Measurements from ENCODE around the gene FAM110A. TPM values are rescaled to one million over a fixed set of nuclear protein-coding genes. Genes with fewer than 3 reads are reported as not detected.
"Not testable (repeated sequence)": the region's sequence is repeated elsewhere in the genome, so short reads cannot be mapped to it uniquely, and the experiment has no call there.

Gene FAM110A
- total RNA-seq, 2 donors from 2014 or later, result 12.0 to 25.7 TPM

DNA sequence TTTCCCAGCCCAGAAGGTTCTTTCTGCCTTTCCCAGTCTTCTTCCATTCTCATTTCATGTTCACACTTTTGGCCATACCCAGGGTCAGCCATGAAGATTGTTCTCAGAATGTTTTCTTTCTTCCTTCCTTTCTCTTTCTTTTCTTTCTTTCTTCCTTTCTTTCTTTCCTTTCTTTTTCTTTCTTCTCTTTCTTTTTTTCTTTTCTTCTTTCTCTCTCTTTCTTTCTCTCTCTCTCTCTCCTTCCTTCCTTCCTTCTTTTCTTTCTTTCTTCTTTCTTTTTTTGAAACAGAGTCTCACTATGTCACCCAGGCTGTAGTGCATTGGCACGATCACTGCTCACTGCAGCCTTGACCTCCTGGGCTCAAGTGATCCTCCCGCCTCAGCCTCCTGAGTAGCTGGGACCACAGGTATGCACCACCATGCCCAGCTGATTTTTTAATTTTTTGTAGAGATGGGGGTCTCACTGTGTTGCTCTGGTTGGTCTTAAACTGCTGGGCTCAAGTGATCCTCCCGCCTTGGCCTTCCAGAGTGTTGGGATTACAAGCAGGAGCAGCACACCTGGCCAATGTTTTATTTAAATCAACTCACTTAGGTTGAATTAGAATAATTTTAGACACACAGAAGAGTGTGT, 13.1 kb upstream of the FAM110A start:
- no peak for ATAC-seq
- Mint-ChIP-seq H3K9me3 (no peaks in the 10 kb centered on the region), H3K27ac (peak overlapping the region in 1 of 2 donors; percentile 10)

DNA sequence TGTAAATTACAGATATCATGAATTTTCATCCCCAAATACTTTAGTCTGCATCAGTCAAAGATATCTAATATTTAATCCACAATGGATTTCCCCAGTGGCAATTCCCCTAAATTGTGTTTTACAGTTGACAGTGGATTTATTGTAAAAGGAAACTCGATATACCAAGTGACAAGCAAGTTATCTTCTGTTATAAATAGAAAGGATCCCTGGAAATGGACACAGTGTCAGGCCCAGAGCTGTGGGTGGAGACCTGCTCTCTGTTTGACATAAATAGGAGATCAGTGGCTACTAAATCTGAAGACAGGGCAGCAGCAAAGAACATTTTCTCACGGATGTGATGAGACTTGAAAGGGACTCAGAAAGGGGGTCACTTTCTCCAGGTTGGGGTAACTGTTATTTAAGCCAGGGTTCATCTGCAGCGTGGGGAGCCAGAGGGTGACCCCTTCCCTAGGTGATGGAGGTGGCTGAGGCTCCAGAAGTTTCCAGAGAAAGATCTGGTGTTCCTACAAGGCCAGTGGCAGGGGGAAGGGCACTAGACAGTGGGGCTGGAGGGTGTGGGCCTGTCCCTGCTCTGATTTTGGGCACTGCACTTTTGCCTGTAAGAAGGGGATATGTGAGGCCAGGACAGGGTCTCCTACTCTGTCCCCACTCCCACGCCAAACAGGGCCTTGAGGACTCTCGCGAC, 12.3 kb upstream of the FAM110A start:
- no peak for DNase-seq (ENCODE audit: low spot score in 2 of 2)
- Mint-ChIP-seq H3K27ac (no peak overlapping the region), H3K9me3 (no peaks in the 10 kb centered on the region), H3K36me3 (no peaks in the 10 kb centered on the region)
- ATAC-seq, result no peak

More for the DNA sequence above, 13.1 kb upstream of the FAM110A start:
- H3K36me3 Mint-ChIP-seq, result no peaks in the 10 kb centered on the region
- DNase-seq (ENCODE audit: low spot score in 2 of 2), result no peak

DNA sequence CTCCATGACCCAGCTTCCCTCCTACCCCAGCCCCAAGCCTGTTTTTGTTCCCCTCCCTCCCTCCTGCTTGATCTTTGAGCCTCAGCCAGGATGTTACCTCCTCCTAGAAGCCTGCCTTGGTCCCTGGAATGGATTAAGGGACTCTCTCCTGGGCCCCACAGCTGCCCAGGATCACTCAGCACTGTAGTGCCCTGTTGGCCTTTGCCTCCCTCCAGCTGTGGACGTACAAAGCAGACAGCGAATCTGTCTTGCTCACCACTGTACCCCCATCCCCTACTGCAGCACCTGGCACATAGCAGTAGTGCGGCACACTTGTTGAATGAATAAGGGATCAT, 11.8 kb upstream of the FAM110A start:
- Mint-ChIP-seq H3K27ac (no peak overlapping the region), H3K36me3 (no peaks in the 10 kb centered on the region), H3K9me3 (no peaks in the 10 kb centered on the region)
- DNase-seq (ENCODE audit: low spot score in 2 of 2) (no peak), ATAC-seq (no peak)

DNA sequence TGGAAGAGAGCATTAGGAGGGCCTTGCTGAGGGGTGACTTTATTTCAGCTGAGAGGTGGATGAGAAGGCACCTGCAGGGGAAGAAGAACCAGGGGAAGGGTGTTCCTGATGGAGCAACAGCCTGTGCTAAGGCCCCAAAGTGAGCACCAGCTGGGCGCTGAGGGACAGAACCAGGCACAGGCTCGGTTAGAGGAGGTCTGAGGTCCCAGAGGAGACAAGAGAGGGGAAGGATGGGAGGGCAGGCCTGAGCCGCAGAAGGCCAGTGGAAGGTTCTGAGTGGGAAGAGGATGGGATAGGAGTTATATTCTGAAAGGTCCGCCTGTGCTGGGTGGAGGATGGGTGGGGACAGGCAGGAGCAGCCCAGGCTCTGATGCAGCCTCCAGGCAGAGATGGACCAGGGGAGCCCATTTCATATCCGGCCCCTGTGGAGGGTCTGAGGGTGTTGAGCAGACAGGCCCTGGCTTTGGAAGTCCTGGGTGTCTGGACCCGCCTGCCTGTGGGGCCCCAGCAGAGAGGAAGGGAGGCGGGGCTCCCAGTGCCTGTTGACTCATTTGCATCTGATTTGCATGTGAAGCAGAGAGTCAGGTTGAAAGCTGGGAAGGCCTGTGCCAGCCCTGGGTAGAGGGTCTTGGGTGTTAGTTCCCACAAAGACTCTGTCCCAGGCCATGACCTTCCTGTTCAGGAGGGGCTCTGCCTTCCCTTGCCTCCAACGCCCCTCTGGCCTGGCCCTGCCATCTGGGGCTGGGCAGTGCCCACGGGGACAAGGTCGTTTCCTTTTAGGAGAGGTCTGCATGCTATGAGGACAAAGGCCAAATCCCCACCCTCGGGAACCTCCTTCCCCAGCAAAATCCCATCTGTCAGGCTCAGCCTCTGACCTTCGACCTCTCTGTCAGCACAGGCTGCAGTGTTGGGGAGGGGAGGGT, 10.6 kb upstream of the FAM110A start:
- ATAC-seq, result no peak
- no peak overlapping the region for H3K27ac Mint-ChIP-seq
- H3K36me3 Mint-ChIP-seq, result no peaks in the 10 kb centered on the region
- H3K9me3 Mint-ChIP-seq, result no peaks in the 10 kb centered on the region
- no peak for DNase-seq (ENCODE audit: low spot score in 2 of 2)

DNA sequence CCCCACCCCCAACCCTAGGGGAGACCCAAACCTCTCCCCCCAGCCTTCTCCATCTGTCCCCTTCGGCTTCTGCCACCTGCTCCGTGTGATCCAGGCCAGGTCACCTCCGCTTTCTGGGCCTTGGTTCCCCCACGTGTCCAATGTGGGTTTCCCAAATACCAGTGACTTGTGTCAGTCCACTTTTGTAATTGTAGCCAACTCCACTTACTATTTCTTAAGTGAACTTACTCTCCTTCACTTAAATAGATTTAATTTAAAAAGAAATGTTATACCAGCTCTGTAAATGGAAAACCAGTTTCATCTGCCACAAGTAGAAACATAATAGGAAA, 10.0 kb upstream of the FAM110A start:
- DNase-seq (ENCODE audit: low spot score in 2 of 2), result no peak

DNA sequence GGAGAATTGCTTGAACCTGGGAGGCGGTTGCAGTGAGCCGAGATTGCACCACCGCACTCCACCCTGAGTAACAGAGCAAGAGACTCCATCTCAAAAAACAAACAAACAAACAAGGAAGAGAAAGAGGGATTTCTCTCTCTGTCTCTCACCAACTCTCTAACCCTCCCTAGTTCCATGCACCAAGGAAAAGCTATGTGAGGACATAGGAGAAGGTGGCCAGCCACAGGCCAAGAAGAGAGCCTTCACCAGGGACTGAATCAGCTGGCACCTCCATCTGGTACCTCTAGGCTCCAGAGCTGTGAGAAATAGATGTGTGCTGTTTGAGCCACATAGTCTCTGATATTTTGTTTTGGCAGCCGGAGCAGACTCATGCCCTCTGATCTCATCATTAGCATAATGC, 9.0 kb upstream of the FAM110A start:
- DNase-seq (ENCODE audit: low spot score in 2 of 2) (no peak), ATAC-seq (no peak)
- H3K27ac Mint-ChIP-seq, result no peak overlapping the region
- H3K9me3 Mint-ChIP-seq, result no peaks in the 10 kb centered on the region
- H3K36me3 Mint-ChIP-seq, result no peaks in the 10 kb centered on the region

More for the DNA sequence above, 10.0 kb upstream of the FAM110A start:
- Mint-ChIP-seq H3K9me3 (no peaks in the 10 kb centered on the region), H3K27ac (no peak overlapping the region), H3K36me3 (no peaks in the 10 kb centered on the region)
- ATAC-seq, result no peak

DNA sequence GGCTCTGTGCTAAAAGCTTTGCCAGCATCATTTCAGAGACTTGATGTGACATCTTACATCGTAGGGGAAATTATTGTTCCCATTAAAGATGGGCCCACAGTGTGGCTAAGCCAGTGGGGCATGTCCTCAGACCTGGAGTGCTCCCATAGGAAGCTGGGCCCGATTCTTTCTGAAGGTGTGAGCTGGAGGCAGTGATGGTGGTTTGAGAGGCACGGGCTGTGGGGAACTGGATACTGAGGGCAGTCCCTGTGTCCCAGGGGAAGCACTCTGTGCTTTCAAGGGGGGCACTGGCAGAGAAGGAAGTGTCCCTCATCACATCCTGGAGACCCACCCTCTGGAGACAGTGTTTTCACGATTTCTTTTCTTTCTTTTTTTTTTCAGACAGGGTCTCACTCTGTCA, 8.6 kb upstream of the FAM110A start:
- ATAC-seq, result no peak
- DNase-seq (ENCODE audit: low spot score in 2 of 2), result no peak
- no peaks in the 10 kb centered on the region for H3K36me3 Mint-ChIP-seq
- no peak overlapping the region for H3K27ac Mint-ChIP-seq
- no peaks in the 10 kb centered on the region for H3K9me3 Mint-ChIP-seq

DNA sequence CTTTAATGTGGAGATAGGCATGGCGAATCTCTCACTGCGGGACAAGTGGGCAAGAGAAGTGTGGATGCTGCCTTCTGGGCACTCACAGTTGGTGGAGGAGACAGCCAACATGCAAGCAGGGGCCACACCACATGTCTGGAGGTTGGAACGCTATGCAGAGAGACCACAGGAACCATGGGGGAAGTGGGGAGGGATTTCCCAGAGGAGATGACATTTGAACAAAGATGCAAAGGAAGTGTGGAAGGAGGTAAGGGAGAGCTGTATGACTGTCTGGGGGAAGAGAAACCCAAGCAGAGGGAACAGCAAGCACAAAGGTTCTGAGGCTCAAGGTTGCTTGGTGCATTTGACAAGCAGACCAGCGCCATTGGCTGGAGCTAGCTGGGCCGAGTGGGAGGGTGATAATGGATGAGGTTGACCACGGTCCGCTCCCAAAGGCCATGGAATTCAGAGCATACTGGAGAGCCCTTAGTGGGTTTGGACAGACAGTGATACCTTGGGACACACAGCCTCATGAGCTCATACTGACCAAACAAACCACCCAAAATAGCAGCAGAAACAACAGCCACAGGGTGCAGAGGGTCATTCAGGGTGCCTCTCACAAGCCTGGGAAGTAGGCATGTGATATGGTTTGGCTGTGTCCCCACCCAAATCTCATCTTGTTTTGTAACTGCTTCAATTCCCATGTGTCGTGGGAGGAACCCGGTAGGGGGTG, 7.6 kb upstream of the FAM110A start:
- H3K27ac Mint-ChIP-seq, result no peak overlapping the region
- DNase-seq (ENCODE audit: low spot score in 2 of 2) (no peak), ATAC-seq (peak in 1 of 2 donors; percentile 71)
- no peaks in the 10 kb centered on the region for H3K9me3 Mint-ChIP-seq
- H3K36me3 Mint-ChIP-seq, result no peaks in the 10 kb centered on the region

DNA sequence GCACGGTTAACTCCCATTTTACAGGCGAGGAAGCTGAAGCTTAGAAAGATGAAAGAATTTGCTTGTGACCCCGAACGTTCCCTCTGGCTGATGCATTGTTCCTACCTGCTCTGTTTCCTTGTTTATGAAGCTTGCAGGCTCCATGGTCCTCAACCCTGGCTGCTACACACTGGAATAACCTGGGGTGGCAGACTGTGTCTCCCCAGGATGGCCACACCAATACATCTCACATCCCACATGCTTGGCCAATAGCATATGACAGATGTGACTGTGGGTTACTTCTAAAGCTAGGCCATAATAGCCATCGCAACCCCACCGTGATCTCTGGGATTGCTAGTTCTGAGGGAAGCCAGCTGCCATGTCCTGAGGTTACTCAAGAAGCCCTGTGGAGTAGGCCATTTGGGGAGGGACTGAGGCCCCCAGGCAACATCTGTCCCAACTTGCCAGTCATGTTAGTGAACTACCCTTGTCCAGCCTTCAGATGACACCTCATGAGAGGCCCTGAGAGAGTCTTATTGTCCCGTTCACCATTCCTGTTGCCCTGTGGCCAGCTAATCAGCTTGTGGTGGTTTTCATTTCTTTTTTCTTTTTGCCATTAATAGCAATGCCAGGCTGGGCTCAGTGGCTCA, 6.7 kb upstream of the FAM110A start:
- no peak for ATAC-seq

DNA sequence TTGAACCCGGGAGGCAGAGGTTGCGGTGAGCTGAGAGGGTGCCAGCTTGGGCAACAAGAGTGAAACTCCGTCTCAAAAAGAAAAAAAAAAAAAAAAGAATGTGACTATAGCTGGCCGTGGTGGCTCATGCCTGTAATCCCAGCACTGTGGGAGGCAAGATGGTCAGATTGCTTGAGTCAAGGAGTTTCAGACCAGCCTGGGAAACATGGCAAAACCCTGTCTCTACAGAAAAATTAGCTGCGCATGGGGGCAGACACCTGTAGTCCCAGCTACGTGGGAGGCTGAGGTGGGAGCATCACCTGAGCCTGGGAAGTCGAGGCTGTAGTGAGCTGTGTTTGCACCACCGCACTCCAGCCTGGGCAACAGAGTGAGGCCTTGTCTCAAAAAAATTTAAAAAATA, 5.5 kb upstream of the FAM110A start:
- not testable (repeated sequence) for H3K27ac Mint-ChIP-seq; DNase-seq (ENCODE audit: low spot score in 2 of 2); H3K36me3 Mint-ChIP-seq; H3K9me3 Mint-ChIP-seq; ATAC-seq

More for the DNA sequence above, 6.7 kb upstream of the FAM110A start:
- Mint-ChIP-seq H3K9me3 (no peaks in the 10 kb centered on the region), H3K36me3 (no peaks in the 10 kb centered on the region), H3K27ac (no peak overlapping the region)
- no peak for DNase-seq (ENCODE audit: low spot score in 2 of 2)

DNA sequence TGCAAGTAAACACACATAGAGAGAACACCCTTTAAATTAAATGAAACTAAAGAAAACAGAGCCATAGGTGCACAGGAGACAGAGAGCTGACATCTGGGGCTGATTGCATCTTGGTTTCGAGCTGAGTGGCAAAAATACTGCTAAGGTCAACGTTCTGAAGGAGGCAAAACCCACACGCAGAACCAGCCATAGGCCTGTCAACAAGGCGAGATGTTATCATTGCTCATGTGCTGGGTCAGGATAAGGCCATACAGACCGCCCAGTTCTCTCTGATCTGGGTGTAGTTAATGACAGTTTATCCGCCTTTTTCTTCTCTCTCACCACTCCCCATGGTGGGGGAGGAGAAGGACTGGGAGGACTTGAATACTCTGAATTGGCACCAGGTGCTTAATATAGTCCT, 4.5 kb upstream of the FAM110A start:
- no peaks in the 10 kb centered on the region for H3K9me3 Mint-ChIP-seq
- no peak overlapping the region for H3K27ac Mint-ChIP-seq
- DNase-seq (ENCODE audit: low spot score in 2 of 2) (no peak), ATAC-seq (no peak)
- H3K36me3 Mint-ChIP-seq, result no peaks in the 10 kb centered on the region

DNA sequence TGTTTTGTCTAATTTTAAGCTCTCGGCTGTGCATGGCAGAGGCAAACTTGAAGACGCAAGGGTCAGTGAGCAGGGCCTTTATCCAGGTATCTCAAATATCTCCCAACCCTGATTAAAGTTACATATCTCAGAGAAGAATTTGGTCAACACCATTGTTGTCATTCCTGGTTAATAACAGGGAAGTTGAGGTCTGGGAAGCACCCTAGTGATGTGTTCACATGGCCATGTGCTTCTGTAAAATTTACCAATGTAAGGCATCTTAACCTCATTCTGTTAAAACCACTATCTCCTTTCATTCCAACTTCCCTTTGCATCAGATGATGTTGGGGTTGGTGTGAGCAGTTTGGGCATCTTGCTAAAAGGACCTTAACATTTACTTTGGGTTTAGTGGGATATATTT, 4.0 kb upstream of the FAM110A start:
- DNase-seq (ENCODE audit: low spot score in 2 of 2) (no peak), ATAC-seq (no peak)
- no peaks in the 10 kb centered on the region for H3K36me3 Mint-ChIP-seq
- H3K9me3 Mint-ChIP-seq, result no peaks in the 10 kb centered on the region
- no peak overlapping the region for H3K27ac Mint-ChIP-seq

DNA sequence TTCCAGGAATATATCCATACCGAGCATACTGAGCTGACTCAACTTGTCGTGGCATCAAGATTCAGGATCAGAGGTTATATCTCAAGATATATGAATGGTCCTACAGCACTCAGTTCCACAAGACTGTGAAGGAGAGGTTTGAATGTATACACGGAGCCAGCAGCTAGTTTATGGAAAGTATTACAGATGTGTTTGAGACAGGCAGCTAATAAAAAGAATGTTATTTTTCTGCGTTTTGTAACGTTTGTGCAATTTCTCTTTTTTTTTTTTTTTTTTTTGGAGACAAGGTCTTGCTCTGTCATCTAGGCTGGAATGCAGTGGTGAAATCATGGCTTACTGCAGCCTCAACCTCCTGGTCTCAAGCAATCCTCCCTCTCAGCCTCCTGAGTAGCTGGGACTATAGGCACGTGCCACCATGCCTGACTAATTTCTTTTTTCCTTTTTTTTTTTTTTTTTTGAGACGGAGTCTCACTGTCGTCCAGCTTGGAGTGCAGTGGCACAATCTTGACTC, 3.4 kb upstream of the FAM110A start:
- H3K9me3 Mint-ChIP-seq, result no peaks in the 10 kb centered on the region
- no peaks in the 10 kb centered on the region for H3K36me3 Mint-ChIP-seq
- ATAC-seq, result no peak
- DNase-seq (ENCODE audit: low spot score in 2 of 2), result no peak
- H3K27ac Mint-ChIP-seq, result no peak overlapping the region

DNA sequence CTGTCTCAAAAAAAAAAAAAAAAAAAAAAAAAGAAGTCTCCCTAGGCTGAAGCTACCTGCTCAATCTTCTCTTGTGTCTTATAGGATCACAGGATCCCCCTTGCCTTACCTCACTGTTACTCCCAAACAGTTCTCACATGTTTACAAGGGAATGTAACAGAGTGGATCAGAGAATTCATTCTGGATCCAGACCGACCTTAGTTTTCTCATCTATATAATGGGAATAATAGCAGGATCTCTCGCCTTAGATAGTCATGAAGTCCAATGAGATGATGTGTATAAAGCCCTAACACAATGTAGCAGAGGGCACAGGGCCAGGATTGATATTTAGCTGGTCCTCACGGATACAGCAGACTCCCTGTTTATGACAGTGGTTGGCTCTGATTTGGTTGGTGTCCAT, 2.3 kb upstream of the FAM110A start:
- Mint-ChIP-seq H3K27ac (no peak overlapping the region), H3K9me3 (no peaks in the 10 kb centered on the region), H3K36me3 (no peaks in the 10 kb centered on the region)
- no peak for ATAC-seq
- no peak for DNase-seq (ENCODE audit: low spot score in 2 of 2)

DNA sequence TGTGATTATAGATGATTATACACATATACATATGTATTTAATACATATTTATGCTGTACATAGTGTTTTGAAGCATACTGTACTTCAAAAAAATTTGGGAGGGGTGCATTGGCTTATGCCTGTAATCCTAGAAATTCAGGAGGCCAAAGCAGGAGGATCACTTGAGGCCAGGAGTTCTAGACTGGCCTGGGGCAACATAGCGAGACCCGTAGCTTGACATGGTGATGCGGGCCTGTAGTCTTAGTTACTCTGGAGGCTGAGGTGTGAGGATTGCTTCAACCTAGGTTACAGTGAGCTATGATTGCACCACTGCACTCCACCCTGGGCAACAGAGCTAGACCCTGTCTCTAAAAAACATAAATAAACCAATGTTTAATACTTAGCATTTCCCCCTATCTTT, 1.6 kb upstream of the FAM110A start:
- ATAC-seq (no peak), DNase-seq (ENCODE audit: low spot score in 2 of 2) (no peak)
- Mint-ChIP-seq H3K36me3 (no peaks in the 10 kb centered on the region), H3K27ac (no peak overlapping the region), H3K9me3 (no peaks in the 10 kb centered on the region)

DNA sequence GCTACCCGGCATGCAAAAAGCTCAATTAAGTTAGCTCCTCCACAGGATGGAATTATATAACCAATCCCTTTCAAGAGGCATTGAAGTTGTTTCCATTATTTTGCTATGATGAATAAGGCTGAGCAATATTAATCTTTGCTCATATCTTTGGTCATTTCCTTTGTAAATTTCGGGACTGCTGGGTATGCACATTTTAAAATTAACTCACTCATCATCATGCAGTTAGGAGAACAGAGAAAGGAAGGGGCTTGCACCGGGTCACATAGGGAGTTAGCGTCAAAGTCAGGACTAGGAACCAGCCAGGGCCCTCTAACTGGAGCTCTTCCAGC, 430 bp upstream of the FAM110A start:
- Mint-ChIP-seq H3K36me3 (peaks cover 0 to 7% of the 10 kb centered on the region in 2 donors), H3K9me3 (peaks cover 0 to 4% of the 10 kb centered on the region in 2 donors), H3K27ac (peak overlapping the region; percentile 38 to 80)
- no peak for ATAC-seq
- no peak for DNase-seq (ENCODE audit: low spot score in 2 of 2)
